ENCODE measurements around the gene FAM13C. TPM values are rescaled to one million over a fixed set of nuclear protein-coding genes. Genes with fewer than 3 reads are reported as not detected.
A peak's percentile ranks its signal among the peaks of the same experiment; 100 is the strongest.

The FAM13C gene
- polyA plus RNA-seq, 1 of the 3 experiments (the other 2 are of a cell fraction), result 7.6 TPM

- 74% methylated on average over 1 of the region's 1 CpG for WGBS (ENCODE audit: low lambda C conversion rate)
- POLR2A ChIA-PET, result no interaction called here
- no peaks in the 10 kb centered on the region for H3K9me3 ChIP-seq
- no peak overlapping the region for H3K9ac ChIP-seq
- H3K4me1 ChIP-seq (ENCODE audit: control insufficient read depth in 1 of 2, insufficient read depth in 2 of 2, low read depth in 1 of 2, low read length in 1 of 2), result peaks cover 4 to 16% of the 10 kb centered on the region in 2 experiments
- H3K4me3 ChIP-seq (ENCODE audit: low read depth in 2 of 2, low read length in 1 of 2), result no peak overlapping the region
- H3K27ac ChIP-seq (ENCODE audit: low read depth in 2 of 2, low read length in 1 of 2), result peak overlapping the region in 1 of 2 experiments; percentile 2; a peak in 1 of 4 replicates
- TF ChIP-seq GABPA (IDR thresholded peaks at IDR 0.05; ENCODE audit: low read depth) (no peak), RAD21 (IDR thresholded peaks at IDR 0.05; ENCODE audit: low read length) (no peak), TCF12 (IDR thresholded peaks at IDR 0.05) (no peak), RXRA (IDR thresholded peaks at IDR 0.05; ENCODE audit: borderline replicate concordance, low read depth) (no peak), EZH2phosphoT487 (IDR thresholded peaks at IDR 0.05; ENCODE audit: borderline replicate concordance, low read depth) (no peak), MXI1 (IDR thresholded peaks at IDR 0.05; ENCODE audit: low read depth, low read length) (no peak), RFX5 (IDR thresholded peaks at IDR 0.05; ENCODE audit: low read length) (no peak), PBX3 (IDR thresholded peaks at IDR 0.05) (no peak), POLR2AphosphoS5 (IDR thresholded peaks at IDR 0.05; ENCODE audit: low read depth, low read length) (no peak), EP300 (IDR thresholded peaks at IDR 0.05; ENCODE audit: borderline replicate concordance in 1 of 2, low read depth in 1 of 2, low read length in 1 of 2) (no peak)
- DNase-seq, result no peak
- H2AFZ ChIP-seq (ENCODE audit: low read depth), result no peak overlapping the region
- CTCF ChIA-PET, result interaction anchor here (0.7 kb wide), 1 partner anchor 45 kb away, joined by 3 read pairs; no protein-coding TSS in a partner anchor
- H4K20me1 ChIP-seq (ENCODE audit: insufficient read depth), result no peaks in the 10 kb centered on the region
- no peaks in the 10 kb centered on the region for H3K27me3 ChIP-seq (ENCODE audit: insufficient read depth)
- no peak overlapping the region for H3K4me2 ChIP-seq
- no peaks in the 10 kb centered on the region for H3K9me2 ChIP-seq
- peaks cover 22% of the 10 kb centered on the region for H3F3A ChIP-seq (replicated peaks; ENCODE audit: insufficient read depth)
- H3K79me2 ChIP-seq (ENCODE audit: insufficient read depth), result no peaks in the 10 kb centered on the region
- no peaks in the 10 kb centered on the region for H3K36me3 ChIP-seq (replicated peaks in 1 of 2; ENCODE audit: control insufficient read depth in 1 of 2, insufficient read depth in 2 of 2, low read length in 1 of 2)
Measured at GRCh38 chr10:59383436-59383835, 21.1 kb upstream of the FAM13C start.

- no peak for TF ChIP-seq TAF1 (IDR thresholded peaks at IDR 0.05; ENCODE audit: borderline replicate concordance, low read depth, low read length)
- no peak for TF ChIP-seq MXI1 (IDR thresholded peaks at IDR 0.05; ENCODE audit: low read depth, low read length)
- no peak for TF ChIP-seq NFIC (IDR thresholded peaks at IDR 0.05; ENCODE audit: borderline replicate concordance)
- TF ChIP-seq EP300 (IDR thresholded peaks at IDR 0.05; ENCODE audit: borderline replicate concordance in 1 of 2, low read depth in 1 of 2, low read length in 1 of 2), result no peak
- no peak for TF ChIP-seq GABPA (IDR thresholded peaks at IDR 0.05; ENCODE audit: low read depth)
- no peak for TF ChIP-seq FOXJ3 (CRISPR knock-in tag; IDR thresholded peaks at IDR 0.05)
- TF ChIP-seq FOXM1 (IDR thresholded peaks at IDR 0.05; ENCODE audit: low read depth), result no peak
- no peak for TF ChIP-seq RCOR1 (IDR thresholded peaks at IDR 0.05; ENCODE audit: low read length)
- no peak for TF ChIP-seq USF2 (IDR thresholded peaks at IDR 0.05; ENCODE audit: borderline replicate concordance, low read depth, low read length)
- POLR2A ChIA-PET, result no interaction called here
- peak overlapping the region; percentile 17; the same call in 1 of the 2 replicates for H2AFZ ChIP-seq (ENCODE audit: low read depth)
Measured at GRCh38 chr10:59382831-59383295, 20.5 kb upstream of the FAM13C start.

More at GRCh38 chr10:59382831-59383295, 20.5 kb upstream of the FAM13C start:
- H3K9ac ChIP-seq, result no peak overlapping the region
- H4K20me1 ChIP-seq (ENCODE audit: insufficient read depth), result no peaks in the 10 kb centered on the region
- peak overlapping the region in 1 of 2 experiments; percentile 2; a peak in 2 of 4 replicates for H3K27ac ChIP-seq (ENCODE audit: low read depth in 2 of 2, low read length in 1 of 2)
- no peak for DNase-seq
- no peaks in the 10 kb centered on the region for H3K36me3 ChIP-seq (replicated peaks in 1 of 2; ENCODE audit: control insufficient read depth in 1 of 2, insufficient read depth in 2 of 2, low read length in 1 of 2)
- peaks cover 4 to 13% of the 10 kb centered on the region in 2 experiments for H3K4me1 ChIP-seq (ENCODE audit: control insufficient read depth in 1 of 2, insufficient read depth in 2 of 2, low read depth in 1 of 2, low read length in 1 of 2)
- peaks cover 18% of the 10 kb centered on the region for H3F3A ChIP-seq (replicated peaks; ENCODE audit: insufficient read depth)
- H3K9me3 ChIP-seq, result no peaks in the 10 kb centered on the region
- WGBS (ENCODE audit: low lambda C conversion rate), result 38% methylated on average over 3 of the region's 3 CpGs
- H3K4me3 ChIP-seq (ENCODE audit: low read depth in 2 of 2, low read length in 1 of 2), result no peak overlapping the region
- no peaks in the 10 kb centered on the region for H3K9me2 ChIP-seq
- H3K4me2 ChIP-seq, result no peak overlapping the region
- no peaks in the 10 kb centered on the region for H3K79me2 ChIP-seq (ENCODE audit: insufficient read depth)
- CTCF ChIA-PET, result interaction anchor here (0.7 to 0.9 kb wide), 2 partner anchors 46 to 448 kb away, joined by 3 to 4 read pairs; no protein-coding TSS in a partner anchor
- no peaks in the 10 kb centered on the region for H3K27me3 ChIP-seq (ENCODE audit: insufficient read depth)
